Trophoblast cell (in vitro differentiated cells and primary cell): ENCODE data around the gene ROCK2.

Experiments
- DNase-seq, 2 donors: peaks; one replicate each; pipeline ENCODE4 v3.0.0-alpha.2; 2016
- H2AFZ ChIP-seq: 2 replicates; pipeline ENCODE4 v1.6.1; 2013; ENCODE audit warnings: low read length, moderate library complexity, mild to moderate bottlenecking; ENCODE audit not compliant: insufficient read depth, poor library complexity
- H2AK5ac ChIP-seq: 2 replicates; pipeline ENCODE4 v1.6.1; 2013; ENCODE audit warnings: mild to moderate bottlenecking, low read length
- H2BK120ac ChIP-seq: 2 replicates; pipeline ENCODE4 v1.6.1; 2013; ENCODE audit warnings: low read length, mild to moderate bottlenecking, moderate library complexity; ENCODE audit not compliant: insufficient read depth, poor library complexity
- H2BK12ac ChIP-seq: 2 replicates; pipeline ENCODE4 v1.6.1; 2013; ENCODE audit warnings: mild to moderate bottlenecking, low read length, moderate library complexity
- H2BK5ac ChIP-seq: 2 replicates; pipeline ENCODE4 v1.6.1; 2013; ENCODE audit warnings: low read length, low read depth, moderate library complexity, mild to moderate bottlenecking; ENCODE audit not compliant: poor library complexity
- H3K14ac ChIP-seq: 2 replicates; pipeline ENCODE4 v1.6.1; 2013; ENCODE audit warnings: mild to moderate bottlenecking, low read length
- H3K18ac ChIP-seq: 2 replicates; pipeline ENCODE4 v1.6.1; 2013; ENCODE audit warnings: mild to moderate bottlenecking, low read length
- H3K23ac ChIP-seq: 2 replicates; pipeline ENCODE4 v1.6.1; 2013; ENCODE audit warnings: low read length
- H3K27ac ChIP-seq: 2 replicates; pipeline ENCODE4 v1.5.1; 2013; ENCODE audit warnings: low read depth, mild to moderate bottlenecking, inconsistent platforms, low read length, moderate library complexity
- H3K27me3 ChIP-seq: 2 replicates; pipeline ENCODE4 v1.6.1; 2013; ENCODE audit warnings: inconsistent platforms, mild to moderate bottlenecking, low read length, moderate library complexity; ENCODE audit not compliant: insufficient read depth
- H3K36me3 ChIP-seq, 2 experiments: 1 replicate in 1 of 2; 2 replicates in 1 of 2; pipeline ENCODE4 v1.6.1; 2013; ENCODE audit warnings: low read length in 2 of 2, mild to moderate bottlenecking in 2 of 2, moderate library complexity in 1 of 2; ENCODE audit not compliant: insufficient read depth in 2 of 2, control insufficient read depth in 1 of 2
- H3K4ac ChIP-seq: 2 replicates; pipeline ENCODE4 v1.6.1; 2013; ENCODE audit warnings: low read depth, mild to moderate bottlenecking, low read length, moderate library complexity
- H3K4me1 ChIP-seq, 2 experiments: 1 replicate in 1 of 2; 2 replicates in 1 of 2; pipeline ENCODE4 v1.6.1; 2013; ENCODE audit warnings: low read length in 2 of 2, mild to moderate bottlenecking in 2 of 2, moderate library complexity in 1 of 2; ENCODE audit not compliant: insufficient read depth in 2 of 2, control insufficient read depth in 1 of 2
- H3K4me2 ChIP-seq: 2 replicates; pipeline ENCODE4 v1.6.1; 2013; ENCODE audit warnings: inconsistent platforms, mild to moderate bottlenecking, low read length, moderate library complexity
- H3K4me3 ChIP-seq: 2 replicates; pipeline ENCODE4 v1.5.1; 2013; ENCODE audit warnings: mild to moderate bottlenecking, low read depth, low read length, inconsistent platforms
- H3K79me1 ChIP-seq: one replicate; pipeline ENCODE4 v1.6.1; 2013; ENCODE audit warnings: low read length
- H3K79me2 ChIP-seq: 2 replicates; pipeline ENCODE4 v1.6.1; 2013; ENCODE audit warnings: low read length, mild to moderate bottlenecking; ENCODE audit not compliant: control insufficient read depth, insufficient read depth, poor library complexity
- H3K9ac ChIP-seq: 2 replicates; pipeline ENCODE4 v1.6.1; 2013; ENCODE audit warnings: mild to moderate bottlenecking, low read length
- H3K9me3 ChIP-seq: 2 replicates; pipeline ENCODE4 v1.6.1; 2013; ENCODE audit warnings: low read depth, mild to moderate bottlenecking, control low read depth, inconsistent platforms, low read length; ENCODE audit not compliant: insufficient read depth
- H4K12ac ChIP-seq: 2 replicates; pipeline ENCODE4 v1.6.1; 2013; ENCODE audit warnings: low read depth, mild to moderate bottlenecking, low read length, moderate library complexity
- H4K8ac ChIP-seq: 2 replicates; pipeline ENCODE4 v1.6.1; 2013; ENCODE audit warnings: low read depth, mild to moderate bottlenecking, low read length, moderate library complexity
- H4K91ac ChIP-seq: one replicate; pipeline ENCODE4 v1.6.1; 2013; ENCODE audit warnings: low read depth, mild to moderate bottlenecking, low read length, moderate library complexity
- WGBS: extraction: QIAGEN DNeasy Blood & Tissue Kit; methylation state at CpG from one replicate; pipeline ENCODE4 v1.1.7; 2013; ENCODE audit warnings: missing lambda C conversion rate; ENCODE audit not compliant: insufficient read length, insufficient coverage; ENCODE audit errors: extremely low coverage; 5-methylcytosine and 5-hydroxymethylcytosine counted together

ROCK2 gene

GRCh38 chr2:11363868-11364564 lies 19.6 kb upstream of the ROCK2 start:
- H2BK12ac ChIP-seq = no peak overlapping the region
- H3K23ac ChIP-seq = no peak overlapping the region
- no peak overlapping the region for H3K18ac ChIP-seq
- no peak overlapping the region for H3K4ac ChIP-seq
- H3K79me1 ChIP-seq = no peaks in the 10 kb centered on the region
- H2BK120ac ChIP-seq = no peak overlapping the region
- no peak overlapping the region for H4K8ac ChIP-seq
- no CpG with 5 or more reads among the region's 10 CpGs for WGBS
- H2AFZ ChIP-seq = no peak overlapping the region
- H3K4me2 ChIP-seq = no peak overlapping the region
- H3K9ac ChIP-seq = no peak overlapping the region
- H4K12ac ChIP-seq = no peak overlapping the region
- H3K36me3 ChIP-seq = no peaks in the 10 kb centered on the region
- no peak overlapping the region for H3K4me3 ChIP-seq
- no peaks in the 10 kb centered on the region for H3K9me3 ChIP-seq
- no peak overlapping the region for H2BK5ac ChIP-seq
- no peak overlapping the region for H3K14ac ChIP-seq
- no peak overlapping the region for H2AK5ac ChIP-seq
- no peak overlapping the region for H3K27ac ChIP-seq
- H4K91ac ChIP-seq = no peak overlapping the region
- H3K79me2 ChIP-seq = no peaks in the 10 kb centered on the region
- no peaks in the 10 kb centered on the region for H3K27me3 ChIP-seq
- peaks cover 0 to 3% of the 10 kb centered on the region in 2 experiments for H3K4me1 ChIP-seq
- no peak for DNase-seq

GRCh38 chr2:11359865-11360264 lies 15.4 kb upstream of the ROCK2 start:
- H2AK5ac ChIP-seq = no peak overlapping the region
- no peak overlapping the region for H4K8ac ChIP-seq
- H3K18ac ChIP-seq = no peak overlapping the region
- H2BK12ac ChIP-seq = no peak overlapping the region
- H3K4me1 ChIP-seq = peaks cover 9 to 19% of the 10 kb centered on the region in 2 experiments
- H4K91ac ChIP-seq = no peak overlapping the region
- H2BK5ac ChIP-seq = no peak overlapping the region
- H3K23ac ChIP-seq = no peak overlapping the region
- no peak overlapping the region for H2BK120ac ChIP-seq
- H3K27me3 ChIP-seq = no peaks in the 10 kb centered on the region
- H3K4me3 ChIP-seq = no peak overlapping the region
- H3K79me1 ChIP-seq = peaks cover 3% of the 10 kb centered on the region
- no peaks in the 10 kb centered on the region for H3K9me3 ChIP-seq
- H2AFZ ChIP-seq = no peak overlapping the region
- H3K4ac ChIP-seq = no peak overlapping the region
- no peak overlapping the region for H4K12ac ChIP-seq
- no peak overlapping the region for H3K4me2 ChIP-seq
- no peak overlapping the region for H3K27ac ChIP-seq
- H3K36me3 ChIP-seq = no peaks in the 10 kb centered on the region
- no peaks in the 10 kb centered on the region for H3K79me2 ChIP-seq
- no peak for DNase-seq
- H3K9ac ChIP-seq = no peak overlapping the region
- no peak overlapping the region for H3K14ac ChIP-seq
- WGBS = no CpG with 5 or more reads among the region's 8 CpGs

GRCh38 chr2:11357428-11357972 lies 13.1 kb upstream of the ROCK2 start:
- no peak overlapping the region for H4K8ac ChIP-seq
- peak overlapping the region; percentile 12 for H3K27ac ChIP-seq
- no peak overlapping the region for H3K14ac ChIP-seq
- WGBS = no CpG with 5 or more reads among the region's 7 CpGs
- no peak overlapping the region for H3K4ac ChIP-seq
- H3K9ac ChIP-seq = no peak overlapping the region
- H3K79me2 ChIP-seq = no peaks in the 10 kb centered on the region
- no peak overlapping the region for H3K4me2 ChIP-seq
- peaks cover 3% of the 10 kb centered on the region for H3K79me1 ChIP-seq
- DNase-seq = peak; percentile 48 to 68
- no peak overlapping the region for H2BK12ac ChIP-seq
- no peak overlapping the region for H2BK120ac ChIP-seq
- peaks cover 6 to 19% of the 10 kb centered on the region in 2 experiments for H3K4me1 ChIP-seq
- H3K4me3 ChIP-seq = no peak overlapping the region
- no peaks in the 10 kb centered on the region for H3K36me3 ChIP-seq
- H4K91ac ChIP-seq = no peak overlapping the region
- no peak overlapping the region for H2AK5ac ChIP-seq
- no peak overlapping the region for H3K18ac ChIP-seq
- no peak overlapping the region for H2BK5ac ChIP-seq
- no peaks in the 10 kb centered on the region for H3K9me3 ChIP-seq
- no peak overlapping the region for H3K23ac ChIP-seq
- no peak overlapping the region for H2AFZ ChIP-seq
- no peaks in the 10 kb centered on the region for H3K27me3 ChIP-seq
- H4K12ac ChIP-seq = no peak overlapping the region

GRCh38 chr2:11356764-11357163 lies 12.3 kb upstream of the ROCK2 start:
- Histone ChIP-seq H3K36me3 (no peaks in the 10 kb centered on the region), H2AK5ac (peak overlapping the region; percentile 15), H3K9ac (no peak overlapping the region), H2AFZ (no peak overlapping the region), H4K91ac (peak overlapping the region; percentile 20), H2BK120ac (peak overlapping the region; percentile 0), H3K27me3 (no peaks in the 10 kb centered on the region), H3K14ac (peak overlapping the region; percentile 53), H3K4me3 (no peak overlapping the region), H3K4ac (no peak overlapping the region), H3K4me1 (peaks cover 6 to 19% of the 10 kb centered on the region in 2 experiments), H3K9me3 (no peaks in the 10 kb centered on the region), H3K27ac (no peak overlapping the region), H3K23ac (no peak overlapping the region), H3K79me1 (peaks cover 3% of the 10 kb centered on the region), H3K18ac (no peak overlapping the region), H3K79me2 (no peaks in the 10 kb centered on the region), H4K12ac (no peak overlapping the region), H2BK12ac (peak overlapping the region; percentile 4), H2BK5ac (peak overlapping the region; percentile 10), H3K4me2 (no peak overlapping the region), H4K8ac (peak overlapping the region; percentile 17)
- WGBS = no CpG with 5 or more reads among the region's 4 CpGs
- no peak for DNase-seq
